Transverse colon (tissue), 4 donors: Measurements from ENCODE around the gene ATP11A. TPM values are rescaled to one million over a fixed set of nuclear protein-coding genes. Genes with fewer than 3 reads are reported as not detected.

Source experiments
- DNase-seq: peaks from one replicate; pipeline ENCODE4 v3.0.0-alpha.2; 2019
- H3K27ac ChIP-seq, 4 donors: fragments of 200-600 bp; sonication (generic); 2 replicates each; pipeline ENCODE4 v1.5.1; 2016 to 2018; ENCODE audit warnings: inconsistent platforms in 4 of 4
- H3K27me3 ChIP-seq: fragments of 200-600 bp; sonication (generic); 2 replicates; pipeline ENCODE4 v1.5.1; 2017; ENCODE audit warnings: inconsistent platforms
- H3K36me3 ChIP-seq, 4 donors: fragments of 200-600 bp; sonication (generic); 2 replicates each; pipeline ENCODE4 v1.5.1; 2017 to 2019; ENCODE audit warnings: inconsistent platforms in 4 of 4
- H3K4me1 ChIP-seq, 4 donors: fragments of 200-600 bp; sonication (generic); 2 replicates each; pipeline ENCODE4 v1.5.1; 2017 to 2020; ENCODE audit warnings: inconsistent platforms in 4 of 4
- H3K4me3 ChIP-seq, 4 donors: fragments of 200-600 bp; sonication (generic); 1 replicate in 1 of 4; 2 replicates in 3 of 4; pipeline versions ENCODE4 v1.5.1 to v1.6.1; 2017 to 2019; ENCODE audit warnings: inconsistent platforms in 4 of 4
- H3K9me3 ChIP-seq, 2 donors: fragments of 200-600 bp; sonication (generic); 2 replicates each; pipeline ENCODE4 v1.5.1; 2017 to 2019; ENCODE audit warnings: inconsistent platforms in 2 of 2
- CTCF ChIP-seq, 5 experiments: fragments of 200-600 bp in 3 of 5; fragments of 450-650 bp in 2 of 5; sonication (generic) in 3 of 5; IDR thresholded peaks; 1 replicate in 2 of 5; 2 replicates in 3 of 5; pipeline ENCODE4 v1.5.1; 2016 to 2017; ENCODE audit warnings: antibody characterized with exemption in 5 of 5, inconsistent platforms in 3 of 5, mild to moderate bottlenecking in 2 of 5, moderate library complexity in 1 of 5
- EP300 ChIP-seq: sonication (generic); formaldehyde crosslinking; IDR thresholded peaks from one replicate; pipeline ENCODE4 v1.6.1; 2017; ENCODE audit warnings: antibody characterized with exemption, low read depth
- POLR2A ChIP-seq: fragments of 450-650 bp; IDR thresholded peaks from one replicate; pipeline ENCODE4 v1.6.1; 2016; ENCODE audit warnings: antibody characterized with exemption, mild to moderate bottlenecking, moderate library complexity
- POLR2AphosphoS5 ChIP-seq, 3 donors: sonication (generic); formaldehyde crosslinking; IDR thresholded peaks; one replicate each; pipeline ENCODE4 v1.6.1; 2016; ENCODE audit warnings: antibody characterized with exemption in 3 of 3
- WGBS, 2 donors: methylation state at CpG; one replicate each; pipeline ENCODE4 v1.1.5; 2018; ENCODE audit warnings: low coverage in 1 of 2; 5-methylcytosine and 5-hydroxymethylcytosine counted together
- in situ Hi-C, 4 donors: fragments of 200-750 bp; cut with MboI; loops; one replicate each; pipeline versions ENCODE4 v1.15.0 to v1.15.1; 2017; ENCODE audit warnings: low sequenced_read_pairs in 3 of 4, low pct_ligation_motif_present in 1 of 4, low pct_unique_long_range_greater_than_20kb in 1 of 4
- intact Hi-C: fragments of 100-400 bp; cut with DNase I; formaldehyde crosslinking; loops from one replicate; pipeline ENCODE4 v1.15.1; 2023; ENCODE audit warnings: low total_unique reads
- total RNA-seq, 4 donors: library from RNA; depleted of rRNA; stranded (reverse); fragments of >200 nt; gene quantifications; one replicate each; pipeline ENCODE4 v1.1.0, GENCODE V29; 2016

Gene ATP11A
- total RNA-seq, 4 donors from 2014 or later, result 10.2 to 17.5 (median 13.3) TPM

GRCh38 chr13:112851107-112852038 lies 161.5 kb downstream of the ATP11A start:
- H3K27ac ChIP-seq, result no peak overlapping the region
- WGBS, 2 donors, result 91% methylated on average over 6 to 13 of the region's 13 CpGs
- intact Hi-C loops (no loop called here), in situ Hi-C loops (loop anchor here (25.0 kb wide), 1 partner anchor 214 kb away; no protein-coding TSS in a partner anchor)
- TF ChIP-seq EP300, result no peak
- no peak for TF ChIP-seq POLR2A
- TF ChIP-seq POLR2AphosphoS5 (IDR thresholded peaks at IDR 0.05), result no peak
- TF ChIP-seq CTCF (IDR thresholded peaks at IDR 0.05), result no peak
- H3K4me1 ChIP-seq, result no peaks in the 10 kb centered on the region
- H3K4me3 ChIP-seq, result no peak overlapping the region
- H3K27me3 ChIP-seq, result no peaks in the 10 kb centered on the region
- no peak for DNase-seq
- H3K9me3 ChIP-seq, result no peaks in the 10 kb centered on the region
- peaks cover 0 to 12% (median 0%) of the 10 kb centered on the region in 4 donors for H3K36me3 ChIP-seq

- in situ Hi-C loops, result loop anchor here (25.0 kb wide), 1 partner anchor 215 kb away; no protein-coding TSS in a partner anchor
- no peak for DNase-seq
- no peaks in the 10 kb centered on the region for H3K27me3 ChIP-seq
- H3K27ac ChIP-seq, result no peak overlapping the region
- H3K4me1 ChIP-seq, result no peaks in the 10 kb centered on the region
- WGBS, 2 donors, result 92% methylated on average over 15 of the region's 15 CpGs; no CpG with 5 or more reads in 1 of the 2 donors
- no peak for TF ChIP-seq POLR2AphosphoS5 (IDR thresholded peaks at IDR 0.05)
- TF ChIP-seq CTCF (IDR thresholded peaks at IDR 0.05), result no peak
- no peak for TF ChIP-seq POLR2A
- H3K4me3 ChIP-seq, result no peak overlapping the region
- intact Hi-C loops, result no loop called here
- no peaks in the 10 kb centered on the region for H3K9me3 ChIP-seq
- peaks cover 0 to 15% (median 0%) of the 10 kb centered on the region in 4 donors for H3K36me3 ChIP-seq
Measured at GRCh38 chr13:112852392-112852791, 162.6 kb downstream of the ATP11A start.

GRCh38 chr13:112852808-112853207 lies 163.0 kb downstream of the ATP11A start:
- intact Hi-C loops, result no loop called here
- WGBS, 2 donors, result 95 to 100% methylated on average over 3 to 10 of the region's 10 CpGs
- Histone ChIP-seq H3K9me3 (no peaks in the 10 kb centered on the region), H3K4me3 (no peak overlapping the region), H3K36me3 (peaks cover 0 to 15% (median 0%) of the 10 kb centered on the region in 4 donors), H3K4me1 (no peaks in the 10 kb centered on the region), H3K27me3 (no peaks in the 10 kb centered on the region), H3K27ac (no peak overlapping the region)
- TF ChIP-seq POLR2AphosphoS5 (IDR thresholded peaks at IDR 0.05), result no peak
- TF ChIP-seq CTCF (IDR thresholded peaks at IDR 0.05), result no peak
- no peak for TF ChIP-seq POLR2A
- no peak for TF ChIP-seq EP300
- DNase-seq, result no peak
- in situ Hi-C loops, result loop anchor here (25.0 kb wide), 1 partner anchor 216 kb away; no protein-coding TSS in a partner anchor

GRCh38 chr13:112854321-112854720 lies 164.5 kb downstream of the ATP11A start:
- Histone ChIP-seq H3K27ac (no peak overlapping the region), H3K27me3 (no peaks in the 10 kb centered on the region), H3K9me3 (no peaks in the 10 kb centered on the region), H3K4me1 (no peaks in the 10 kb centered on the region), H3K4me3 (no peak overlapping the region), H3K36me3 (peaks cover 0 to 15% (median 0%) of the 10 kb centered on the region in 4 donors)
- intact Hi-C loops (no loop called here), in situ Hi-C loops (loop anchor here (25.0 kb wide), 1 partner anchor 217 kb away; no protein-coding TSS in a partner anchor)
- DNase-seq, result no peak
- TF ChIP-seq EP300, result no peak
- TF ChIP-seq POLR2AphosphoS5 (IDR thresholded peaks at IDR 0.05), result no peak
- TF ChIP-seq POLR2A, result no peak
- no peak for TF ChIP-seq CTCF (IDR thresholded peaks at IDR 0.05)
- 94 to 95% methylated on average over 3 to 14 of the region's 25 CpGs for WGBS, 2 donors
